Thoracic aorta (tissue), 2 donors: ENCODE measurements around the gene ACSL1. TPM values are rescaled to one million over a fixed set of nuclear protein-coding genes. Genes with fewer than 3 reads are reported as not detected.

Experiments used
- ATAC-seq: fragments of 150-250 bp; one replicate; pipeline ENCODE4 v1.8.0; 2017; ENCODE audit warnings: low read depth; ENCODE audit not compliant: insufficient number of reproducible peaks, low FRiP score
- DNase-seq: peaks from one replicate; pipeline ENCODE4 v3.0.0-alpha.2; 2020; ENCODE audit warnings: low spot score
- H3K27ac ChIP-seq, 2 donors: fragments of 200-600 bp; sonication (generic); 1 replicate in 1 of 2; 2 replicates in 1 of 2; pipeline ENCODE4 v1.5.1; 2016; ENCODE audit warnings: mild to moderate bottlenecking in 2 of 2, moderate library complexity in 2 of 2
- H3K27me3 ChIP-seq: fragments of 200-600 bp; sonication (generic); replicated peaks from 2 replicates; pipeline ENCODE4 v1.6.0; 2016; ENCODE audit warnings: mild to moderate bottlenecking; ENCODE audit not compliant: insufficient read depth
- H3K36me3 ChIP-seq: fragments of 200-600 bp; sonication (generic); one replicate; pipeline ENCODE4 v1.5.1; 2016
- H3K4me1 ChIP-seq, 2 donors: fragments of 200-600 bp; sonication (generic); 1 replicate in 1 of 2; 2 replicates in 1 of 2; pipeline versions ENCODE4 v1.5.1 to v1.6.0; 2016; ENCODE audit warnings: low read depth in 2 of 2, mild to moderate bottlenecking in 1 of 2; ENCODE audit not compliant: control insufficient read depth in 1 of 2
- H3K4me3 ChIP-seq: fragments of 200-600 bp; sonication (generic); 2 replicates; pipeline ENCODE4 v1.5.1; 2016; ENCODE audit warnings: mild to moderate bottlenecking
- H3K9me3 ChIP-seq: fragments of 200-600 bp; sonication (generic); 2 replicates; pipeline ENCODE4 v1.5.1; 2016
- total RNA-seq, 2 donors: library from RNA; depleted of rRNA; stranded (reverse); fragments of >200 nt; gene quantifications; one replicate each; pipeline versions ENCODE4 v1.1.0 to v1.2.3, GENCODE V29; 2016
- TF ChIP-seq, protein P1 (sequence below): fragments of 200-600 bp; sonication (generic); IDR thresholded peaks from one replicate; pipeline ENCODE4 v1.5.1; 2019; ENCODE audit warnings: antibody characterized with exemption

The ACSL1 gene
- total RNA-seq, 2 donors from 2014 or later: 90.4 to 155 TPM

DNA sequence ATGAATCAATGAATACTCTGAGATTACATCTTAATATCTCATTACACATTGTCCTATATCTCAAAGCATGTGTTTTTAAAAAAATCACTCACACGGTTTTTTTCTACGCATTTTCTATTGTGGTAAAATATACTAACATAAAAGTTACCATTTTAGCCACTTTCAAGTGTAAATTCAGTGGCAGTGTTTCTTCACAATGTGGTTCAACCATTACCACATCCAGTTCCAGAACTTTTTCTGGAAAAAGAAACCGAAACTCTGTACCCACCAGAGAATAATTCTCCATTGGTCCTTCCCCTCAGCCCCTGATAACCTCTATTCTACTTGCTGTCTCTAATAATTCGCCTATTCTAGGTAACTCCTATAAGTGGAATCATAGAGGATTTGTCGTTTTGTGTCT lies 35.3 kb upstream of the ACSL1 start:
- TF ChIP-seq, protein P1, sequence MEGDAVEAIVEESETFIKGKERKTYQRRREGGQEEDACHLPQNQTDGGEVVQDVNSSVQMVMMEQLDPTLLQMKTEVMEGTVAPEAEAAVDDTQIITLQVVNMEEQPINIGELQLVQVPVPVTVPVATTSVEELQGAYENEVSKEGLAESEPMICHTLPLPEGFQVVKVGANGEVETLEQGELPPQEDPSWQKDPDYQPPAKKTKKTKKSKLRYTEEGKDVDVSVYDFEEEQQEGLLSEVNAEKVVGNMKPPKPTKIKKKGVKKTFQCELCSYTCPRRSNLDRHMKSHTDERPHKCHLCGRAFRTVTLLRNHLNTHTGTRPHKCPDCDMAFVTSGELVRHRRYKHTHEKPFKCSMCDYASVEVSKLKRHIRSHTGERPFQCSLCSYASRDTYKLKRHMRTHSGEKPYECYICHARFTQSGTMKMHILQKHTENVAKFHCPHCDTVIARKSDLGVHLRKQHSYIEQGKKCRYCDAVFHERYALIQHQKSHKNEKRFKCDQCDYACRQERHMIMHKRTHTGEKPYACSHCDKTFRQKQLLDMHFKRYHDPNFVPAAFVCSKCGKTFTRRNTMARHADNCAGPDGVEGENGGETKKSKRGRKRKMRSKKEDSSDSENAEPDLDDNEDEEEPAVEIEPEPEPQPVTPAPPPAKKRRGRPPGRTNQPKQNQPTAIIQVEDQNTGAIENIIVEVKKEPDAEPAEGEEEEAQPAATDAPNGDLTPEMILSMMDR: no peak
- Histone ChIP-seq H3K36me3 (no peaks in the 10 kb centered on the region), H3K27me3 (no peaks in the 10 kb centered on the region), H3K9me3 (no peaks in the 10 kb centered on the region), H3K4me1 (no peaks in the 10 kb centered on the region), H3K27ac (no peak overlapping the region), H3K4me3 (no peak overlapping the region)
- DNase-seq (no peak), ATAC-seq (no peak)

DNA sequence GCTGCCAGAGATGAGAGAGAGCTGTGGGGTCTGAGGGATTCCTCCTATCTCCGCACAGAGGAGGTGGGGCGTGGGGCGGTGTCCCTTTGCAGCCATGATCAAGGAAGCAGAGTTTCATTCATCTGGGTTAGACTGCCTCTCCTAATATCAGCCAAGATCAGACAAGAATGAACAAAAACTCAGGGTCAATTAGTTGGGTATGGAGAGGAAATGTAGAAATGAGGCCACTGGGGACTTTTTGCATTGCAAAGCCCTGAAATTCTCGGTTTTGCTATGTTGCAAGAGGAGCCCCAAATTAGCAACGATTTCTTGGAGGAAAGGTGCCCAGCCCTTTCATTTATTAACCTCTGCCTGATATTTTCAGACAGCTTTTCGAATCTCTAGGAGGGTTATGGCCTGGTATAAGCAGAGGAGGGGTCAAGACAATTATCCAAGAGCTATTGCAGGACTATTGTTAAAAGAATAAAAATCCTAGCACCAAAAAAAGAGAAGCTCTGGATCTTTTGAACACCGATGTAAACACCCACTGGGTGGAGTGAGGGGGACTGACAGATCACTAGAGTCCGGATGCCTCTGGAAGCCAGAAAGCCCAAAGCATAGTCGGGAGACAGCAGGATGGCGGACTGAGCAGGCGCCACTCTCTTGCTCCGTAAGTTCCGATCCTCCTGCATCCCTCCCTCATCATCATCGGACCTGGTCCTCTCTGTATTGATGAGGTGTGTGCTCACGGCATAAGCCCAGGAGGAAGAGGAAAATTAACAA lies 34.4 kb upstream of the ACSL1 start:
- TF ChIP-seq, protein P1: no peak
- Histone ChIP-seq H3K27ac (no peak overlapping the region), H3K4me3 (no peak overlapping the region), H3K36me3 (no peaks in the 10 kb centered on the region), H3K9me3 (no peaks in the 10 kb centered on the region), H3K27me3 (no peaks in the 10 kb centered on the region), H3K4me1 (no peaks in the 10 kb centered on the region)
- ATAC-seq (no peak), DNase-seq (no peak)

DNA sequence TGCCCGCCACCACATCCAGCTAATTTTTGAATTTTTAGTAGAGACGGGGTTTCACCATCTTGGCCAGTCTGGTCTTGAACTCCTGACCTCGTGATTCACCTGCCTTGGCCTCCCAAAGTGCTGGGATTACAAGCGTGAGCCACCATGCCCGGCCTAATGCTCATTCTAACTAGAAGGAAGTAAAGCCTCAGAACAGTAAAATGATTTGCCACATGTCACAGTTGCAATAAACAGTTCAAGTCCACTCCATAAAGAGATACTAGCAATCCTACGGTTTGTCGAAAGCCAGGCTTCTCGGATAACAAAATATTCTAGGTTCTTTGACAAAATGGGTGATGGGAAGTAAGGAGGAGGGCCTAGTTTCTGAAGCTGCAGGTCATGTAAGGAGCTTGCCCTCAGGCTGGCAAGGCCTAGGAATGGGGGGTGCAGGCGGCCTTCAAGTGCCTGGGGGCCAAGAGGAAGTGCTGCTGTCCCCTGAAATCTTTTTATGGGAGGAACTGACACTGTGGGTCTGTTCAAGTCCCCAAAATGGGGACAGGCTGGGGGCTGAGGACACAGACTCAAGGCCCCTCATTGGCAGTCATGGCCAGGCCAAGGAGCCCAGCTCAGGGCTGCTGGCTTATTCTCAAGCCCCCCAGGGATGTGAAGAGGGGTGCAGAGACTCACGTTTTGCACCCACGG lies 31.8 kb upstream of the ACSL1 start:
- ATAC-seq: no peak
- TF ChIP-seq, protein P1: no peak
- no peaks in the 10 kb centered on the region for H3K4me1 ChIP-seq
- H3K27ac ChIP-seq: no peak overlapping the region
- no peak for DNase-seq
- no peaks in the 10 kb centered on the region for H3K9me3 ChIP-seq
- H3K36me3 ChIP-seq: no peaks in the 10 kb centered on the region
- H3K27me3 ChIP-seq: no peaks in the 10 kb centered on the region
- no peak overlapping the region for H3K4me3 ChIP-seq

DNA sequence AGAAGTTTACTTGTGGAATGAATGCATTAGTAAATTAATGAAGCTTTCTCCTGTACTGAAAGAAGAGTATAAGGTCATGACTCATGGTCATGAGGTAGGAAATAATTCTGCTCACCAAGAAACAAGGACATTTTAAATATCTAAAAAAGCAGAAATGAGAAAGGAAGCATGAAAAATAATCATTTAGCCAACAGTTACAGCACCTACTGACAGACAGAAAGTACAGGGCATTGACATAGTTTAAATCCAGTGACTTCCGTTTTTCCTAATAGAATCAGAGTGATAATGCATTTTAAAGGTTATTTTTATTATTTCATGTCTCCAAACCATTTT lies 30.5 kb upstream of the ACSL1 start:
- no peaks in the 10 kb centered on the region for H3K4me1 ChIP-seq
- DNase-seq (no peak), ATAC-seq (no peak)
- no peaks in the 10 kb centered on the region for H3K9me3 ChIP-seq
- H3K36me3 ChIP-seq: no peaks in the 10 kb centered on the region
- no peak overlapping the region for H3K27ac ChIP-seq
- no peak overlapping the region for H3K4me3 ChIP-seq
- TF ChIP-seq, protein P1: no peak
- no peaks in the 10 kb centered on the region for H3K27me3 ChIP-seq

DNA sequence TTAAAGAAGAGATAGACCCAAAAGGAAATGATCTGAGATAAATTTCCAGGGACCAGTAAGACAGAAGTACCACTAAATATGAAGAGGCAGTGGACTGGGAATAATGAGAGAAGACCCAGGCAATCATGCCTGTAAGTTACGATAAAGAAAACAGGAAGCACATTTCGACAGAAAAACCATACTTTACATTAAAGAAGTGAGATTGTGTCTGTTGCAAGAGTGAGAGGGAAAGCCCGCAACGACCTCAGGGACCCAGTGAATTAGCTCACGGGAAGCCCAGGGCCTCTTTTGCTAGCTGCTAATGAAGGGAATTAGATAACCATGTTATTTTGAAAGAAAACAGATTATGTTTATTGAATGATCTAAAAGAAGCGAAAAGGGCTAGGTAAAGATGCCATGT lies 28.9 kb upstream of the ACSL1 start:
- TF ChIP-seq, protein P1: no peak
- no peaks in the 10 kb centered on the region for H3K36me3 ChIP-seq
- H3K4me3 ChIP-seq: no peak overlapping the region
- H3K27me3 ChIP-seq: no peaks in the 10 kb centered on the region
- H3K27ac ChIP-seq: peak overlapping the region in 1 of 2 donors; percentile 42
- ATAC-seq (no peak), DNase-seq (no peak)
- no peaks in the 10 kb centered on the region for H3K9me3 ChIP-seq
- no peaks in the 10 kb centered on the region for H3K4me1 ChIP-seq
